Right renal pelvis (tissue), 4 donors: ENCODE data around the gene ASTN2. TPM values are rescaled to one million over a fixed set of nuclear protein-coding genes. Genes with fewer than 3 reads are reported as not detected.

Experiments
- DNase-seq, 4 donors: peaks; one replicate each; pipeline ENCODE4 v3.0.0-alpha.2; 2013; ENCODE audit warnings: low read depth in 4 of 4, low spot score in 3 of 4, missing footprints in 1 of 4
- polyA plus RNA-seq, 4 donors: library from polyadenylated mRNA; unstranded; fragments of 120-200 nt; gene quantifications; one replicate each; pipeline ENCODE4 v1.2.1, GENCODE V29; 2013; ENCODE audit not compliant: insufficient read length in 4 of 4

The ASTN2 gene
- polyA plus RNA-seq, 4 donors, result 15.1 to 17.7 (median 16.1) TPM

- no peak for DNase-seq
Measured at GRCh38 chr9:116555556-116556155, 859.2 kb downstream of the ASTN2 start.

GRCh38 chr9:116555119-116555518 lies 859.7 kb downstream of the ASTN2 start:
- no peak for DNase-seq

GRCh38 chr9:116550696-116551436 lies 864.0 kb downstream of the ASTN2 start:
- DNase-seq, result no peak

GRCh38 chr9:116549786-116550660 lies 864.8 kb downstream of the ASTN2 start:
- DNase-seq, result no peak

GRCh38 chr9:116549061-116549664 lies 865.7 kb downstream of the ASTN2 start:
- no peak for DNase-seq

- DNase-seq, result no peak
Measured at GRCh38 chr9:116547729-116548426, 867.0 kb downstream of the ASTN2 start.

GRCh38 chr9:116546711-116547581 lies 867.9 kb downstream of the ASTN2 start:
- DNase-seq, result no peak

GRCh38 chr9:116544896-116545295 lies 870.0 kb downstream of the ASTN2 start:
- no peak for DNase-seq

GRCh38 chr9:116543731-116544400 lies 871.0 kb downstream of the ASTN2 start:
- DNase-seq, result no peak

- no peak for DNase-seq
Measured at GRCh38 chr9:116541402-116541801, 873.5 kb downstream of the ASTN2 start.

- DNase-seq, result no peak
Measured at GRCh38 chr9:116539549-116539948, 875.3 kb downstream of the ASTN2 start.

GRCh38 chr9:116525611-116526010 lies 889.2 kb downstream of the ASTN2 start:
- no peak for DNase-seq

GRCh38 chr9:116524778-116525470 lies 889.9 kb downstream of the ASTN2 start:
- no peak for DNase-seq

- no peak for DNase-seq
Measured at GRCh38 chr9:116520218-116520617, 894.6 kb downstream of the ASTN2 start.

- DNase-seq, result no peak
Measured at GRCh38 chr9:116516456-116516855, 898.4 kb downstream of the ASTN2 start.

GRCh38 chr9:116515541-116515940 lies 899.3 kb downstream of the ASTN2 start:
- DNase-seq, result no peak

- no peak for DNase-seq
Measured at GRCh38 chr9:116506685-116507084, 908.2 kb downstream of the ASTN2 start.

- no peak for DNase-seq
Measured at GRCh38 chr9:116504893-116505480, 909.9 kb downstream of the ASTN2 start.
